Fibroblast of lung (primary cell): ENCODE measurements around the gene MAML3.

ENCODE experiments used
- CTCF ChIP-seq, 2 donors: IDR thresholded peaks in 1 of 2; conservative IDR thresholded peaks in 1 of 2; 1 replicate in 1 of 2; 2 replicates in 1 of 2; pipeline ENCODE4 v1.5.1; 2011 to 2012; ENCODE audit warnings: low read length in 2 of 2, control low read depth in 1 of 2, inconsistent platforms in 1 of 2, low read depth in 1 of 2, mild to moderate bottlenecking in 1 of 2
- EZH2 ChIP-seq: IDR thresholded peaks from 2 replicates; pipeline ENCODE4 v1.5.1; 2012; ENCODE audit warnings: low read length, control low read depth, mild to moderate bottlenecking; ENCODE audit errors: missing control alignments

DNA sequence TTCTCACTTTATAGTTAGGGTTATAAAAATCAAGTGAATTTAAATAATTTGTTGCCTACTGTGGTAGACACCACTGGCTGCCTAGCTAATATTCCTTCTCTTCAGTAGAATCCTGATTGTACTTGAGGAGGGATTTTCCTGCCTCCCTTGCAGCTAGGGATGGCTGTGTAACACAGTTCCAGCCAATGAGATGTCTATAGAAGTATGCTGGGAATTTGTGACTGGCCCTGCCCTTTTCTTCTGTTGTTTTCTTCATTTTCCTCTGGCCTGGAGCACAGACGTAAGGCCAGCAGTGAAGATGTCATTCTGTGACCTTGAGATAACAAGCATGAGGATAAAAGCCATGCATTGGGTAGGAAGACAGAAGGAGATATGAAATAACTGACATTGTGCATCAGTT lies 343.3 kb downstream of the MAML3 start:
- no peak for TF ChIP-seq EZH2
- no peak for TF ChIP-seq CTCF (conservative IDR thresholded peaks at IDR 0.05 in 1 of 2, IDR thresholded peaks at IDR 0.05 in 1 of 2; ENCODE audit: low read depth in 1 of 2, low read length in 2 of 2)
